DMS153 treated with DMSO at 0.1 percent for 48 hours (cell line): ENCODE data around the gene FAM237A.
A peak's percentile ranks its signal among the peaks of the same experiment; 100 is the strongest.

Source experiments
- DNase-seq: peaks from one replicate; lab custom pipeline; 2025; ENCODE audit not compliant: unreplicated experiment; lab: John Stamatoyannopoulos, UW

Gene FAM237A

DNA sequence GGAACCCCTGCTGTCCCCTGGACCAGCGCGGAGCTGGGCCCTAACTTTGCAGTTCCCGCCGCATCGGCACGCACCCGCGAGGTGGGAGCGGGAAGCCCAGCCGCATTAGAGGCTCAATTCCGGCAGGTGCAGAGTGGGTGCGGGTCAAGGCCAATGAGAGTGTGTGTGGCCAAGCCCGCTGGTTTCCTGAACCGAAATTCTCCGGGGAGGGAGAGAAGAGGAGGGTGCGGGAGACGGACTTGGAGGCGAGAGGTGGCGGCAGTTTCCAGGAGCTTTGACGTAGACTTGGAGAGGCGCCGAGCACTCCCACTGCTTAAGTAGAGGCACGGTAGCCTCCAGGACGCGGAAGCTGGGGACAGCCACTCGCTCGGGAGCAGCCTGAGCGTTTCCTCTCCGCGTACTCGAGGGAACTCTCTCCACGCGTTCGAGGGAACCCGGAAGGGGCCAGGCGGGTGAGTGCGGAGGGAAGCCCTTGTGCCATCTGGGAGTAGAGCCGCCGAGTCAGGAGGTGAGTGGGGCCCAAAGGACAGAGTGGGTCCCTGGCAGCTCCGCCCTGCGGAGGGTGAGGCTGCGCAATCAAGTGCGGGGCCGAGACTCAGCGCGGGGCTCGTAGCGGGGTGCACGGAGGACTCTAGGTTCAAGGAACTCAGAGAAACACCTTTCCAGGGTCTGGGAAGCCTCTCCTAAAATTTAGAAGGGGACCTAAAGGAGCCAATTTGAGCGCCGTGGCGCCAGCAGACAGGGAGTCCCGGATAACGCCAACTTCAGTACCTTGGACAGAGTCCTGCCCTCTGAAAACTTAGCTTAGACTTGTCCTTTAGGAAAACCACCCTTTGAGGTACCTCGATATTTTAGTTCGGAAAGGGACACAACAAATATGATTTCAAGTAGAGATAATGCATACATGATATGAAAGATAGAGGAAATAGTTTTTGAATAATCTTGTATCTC is at the start of gene FAM237A:
TSS of gene FAM237A (plus strand) at position 413 of the 951 bp plus-strand sequence. CDS start 1,750 bp downstream, outside the sequence.
- peak; percentile 26 for DNase-seq

DNA sequence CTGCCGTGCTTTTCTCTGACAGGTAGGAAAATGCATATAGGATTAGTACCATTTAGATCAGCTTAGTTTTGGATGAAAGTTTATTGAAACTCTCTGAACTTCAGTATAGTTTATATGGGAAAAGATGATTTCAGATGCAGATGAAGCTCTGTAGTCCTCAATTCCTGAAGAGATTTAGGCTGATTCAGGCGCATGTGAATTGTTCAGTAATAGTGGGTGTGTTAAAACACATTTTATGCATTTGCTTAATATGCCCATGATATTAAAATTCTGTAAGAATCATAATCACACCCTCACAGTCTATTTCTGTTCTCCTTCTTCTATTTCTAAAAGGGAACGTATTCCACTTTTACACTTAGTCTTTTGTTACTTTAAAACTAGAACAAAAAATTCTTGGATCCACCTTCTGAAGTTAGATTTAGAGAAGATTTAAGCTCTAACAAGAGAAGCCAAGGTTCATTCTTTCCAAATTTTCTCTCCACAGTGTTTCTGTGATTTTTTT is 44.5 kb upstream of the FAM237A start:
- DNase-seq = no peak

DNA sequence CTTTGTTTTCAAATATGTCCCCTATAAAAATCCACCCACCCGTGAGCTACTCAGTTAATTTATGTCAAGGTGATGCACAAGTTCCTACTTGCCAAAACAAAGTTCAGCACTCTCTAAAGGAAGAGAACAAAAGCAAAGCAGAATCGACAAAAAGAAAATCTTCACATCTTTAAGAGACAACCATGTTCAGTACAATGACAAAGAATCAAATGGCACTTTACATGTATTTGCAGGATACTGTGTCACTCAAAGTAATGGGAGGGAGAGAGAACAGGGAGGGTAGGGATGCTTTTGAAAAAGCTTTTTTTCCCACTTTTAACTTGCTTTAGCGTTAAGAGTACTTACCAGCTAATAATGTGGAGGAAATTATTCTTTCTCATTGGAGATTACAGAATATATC is 39.0 kb upstream of the FAM237A start:
- DNase-seq = no peak

DNA sequence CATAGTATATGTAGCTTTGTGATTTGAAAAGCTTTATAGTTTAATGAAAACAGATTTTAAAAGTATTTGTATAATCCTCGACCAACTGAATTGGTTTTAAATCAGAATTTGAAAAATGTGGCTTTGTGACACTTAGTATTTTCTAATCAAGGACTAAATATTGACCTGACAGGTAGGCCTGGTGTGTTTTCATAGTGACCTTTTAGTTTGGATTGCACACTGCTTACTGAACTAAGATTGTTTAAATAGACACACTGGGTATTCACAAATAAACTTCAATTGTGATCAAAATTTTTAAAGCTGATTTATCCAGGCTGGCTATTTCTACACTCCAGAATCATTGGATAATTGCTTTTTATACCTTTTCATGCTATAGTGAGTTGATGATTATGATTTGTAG is 31.8 kb upstream of the FAM237A start:
- DNase-seq = no peak

DNA sequence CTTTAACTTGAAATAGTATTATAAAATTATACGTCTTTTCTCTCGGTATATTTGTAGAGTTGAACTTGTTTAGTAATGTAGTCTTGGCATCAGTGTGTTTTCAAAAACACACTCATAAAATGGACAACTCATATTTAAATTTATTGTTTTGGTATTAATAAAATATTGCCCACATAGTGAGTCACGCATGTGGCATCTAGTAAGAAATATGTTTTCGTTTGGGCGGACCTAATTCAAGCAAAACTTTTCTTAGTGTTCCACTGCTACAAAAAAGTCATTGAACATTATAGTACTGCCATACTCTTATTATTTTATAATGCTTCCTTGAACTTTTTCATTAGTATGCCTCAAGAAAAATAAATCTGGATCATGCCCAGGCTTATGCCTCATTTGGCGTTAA is 31.1 kb upstream of the FAM237A start:
- no peak for DNase-seq

DNA sequence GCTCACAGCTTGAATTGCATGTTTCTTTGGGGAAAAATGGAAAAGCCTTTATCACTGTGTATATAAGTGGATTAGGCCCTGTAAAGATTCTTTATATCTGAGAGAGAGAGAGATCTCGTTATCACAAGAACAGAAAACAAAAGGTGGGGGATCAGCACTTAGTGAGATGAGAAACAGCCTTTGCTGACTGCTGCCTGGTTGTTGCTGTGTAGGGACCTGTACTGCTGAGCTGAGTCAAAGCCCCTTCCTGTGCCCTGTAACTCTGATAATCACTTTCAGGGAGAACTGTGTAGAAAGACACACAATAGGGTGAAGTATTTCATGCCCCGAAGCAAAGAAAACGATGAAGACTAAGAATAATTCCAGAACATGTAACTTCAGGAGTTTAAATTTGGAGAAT is 30.6 kb upstream of the FAM237A start:
- no peak for DNase-seq

DNA sequence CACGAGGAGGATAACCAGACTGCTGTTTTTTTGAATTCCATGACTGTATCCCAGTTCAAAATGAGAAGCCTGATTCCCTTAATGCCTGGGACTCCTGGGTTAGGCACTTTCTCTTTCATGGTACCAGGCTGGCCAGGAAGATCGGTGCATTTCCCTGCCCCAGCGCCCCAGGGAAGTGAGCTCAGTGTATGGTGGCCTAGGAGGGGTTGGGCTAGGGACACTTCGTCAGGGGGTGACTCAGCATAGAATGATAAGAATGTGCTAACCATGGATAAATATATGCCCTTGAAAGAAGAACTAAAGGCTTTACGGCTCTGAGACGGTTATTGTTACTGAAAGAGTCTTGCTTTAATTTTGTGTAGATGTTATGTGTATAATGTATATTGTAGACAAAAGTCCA is 27.5 kb upstream of the FAM237A start:
- no peak for DNase-seq

DNA sequence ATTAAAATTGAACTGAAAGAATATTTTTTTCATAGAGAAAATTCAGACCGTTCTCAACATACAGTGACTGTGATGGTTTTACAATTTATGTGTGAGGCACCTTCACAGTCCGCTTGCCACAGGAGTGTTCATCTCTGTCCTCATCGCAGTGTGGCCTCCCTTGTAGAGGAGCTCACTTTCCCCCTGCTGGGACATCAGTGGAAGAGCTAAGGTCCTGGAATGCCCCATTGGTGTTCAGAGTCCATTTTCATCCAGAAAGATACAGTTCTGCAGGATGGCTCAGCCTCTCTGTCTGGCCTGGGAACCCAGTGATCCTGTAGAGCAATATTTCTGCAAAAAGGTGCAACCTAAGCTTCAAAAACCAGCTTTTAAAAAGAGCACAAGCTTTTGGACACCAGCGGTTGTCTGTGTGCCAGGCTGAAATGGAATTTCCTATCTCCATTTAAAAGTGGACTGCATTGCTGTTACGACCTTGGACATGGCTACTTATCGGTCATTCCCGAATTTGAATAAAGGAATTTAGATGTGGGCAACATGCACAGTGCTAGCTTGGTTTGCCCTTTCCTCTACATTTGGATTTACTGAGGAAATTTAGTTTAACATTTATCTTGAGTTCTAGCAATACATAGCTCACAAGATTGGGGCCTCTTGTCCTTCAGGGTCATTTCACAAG is 26.7 kb upstream of the FAM237A start:
- DNase-seq = no peak

DNA sequence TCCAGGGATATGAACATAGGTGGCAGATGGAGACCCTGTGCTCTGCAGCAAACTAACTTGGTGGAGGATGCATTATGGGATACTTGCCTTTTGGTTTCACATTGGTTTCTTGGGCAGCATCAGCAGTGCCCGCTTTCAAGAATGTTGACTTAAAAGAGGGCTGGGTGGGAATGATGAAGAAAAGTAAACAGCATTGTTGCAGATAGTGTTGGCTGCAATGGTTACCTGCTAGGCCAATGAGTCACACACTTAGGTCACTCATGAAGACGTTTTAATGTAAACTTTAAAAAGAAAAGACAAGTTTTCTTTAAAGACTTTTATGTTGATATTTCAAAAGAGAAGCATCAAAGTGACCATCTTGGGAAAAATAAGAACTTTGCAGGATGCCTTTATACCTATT is 26.1 kb upstream of the FAM237A start:
- no peak for DNase-seq

DNA sequence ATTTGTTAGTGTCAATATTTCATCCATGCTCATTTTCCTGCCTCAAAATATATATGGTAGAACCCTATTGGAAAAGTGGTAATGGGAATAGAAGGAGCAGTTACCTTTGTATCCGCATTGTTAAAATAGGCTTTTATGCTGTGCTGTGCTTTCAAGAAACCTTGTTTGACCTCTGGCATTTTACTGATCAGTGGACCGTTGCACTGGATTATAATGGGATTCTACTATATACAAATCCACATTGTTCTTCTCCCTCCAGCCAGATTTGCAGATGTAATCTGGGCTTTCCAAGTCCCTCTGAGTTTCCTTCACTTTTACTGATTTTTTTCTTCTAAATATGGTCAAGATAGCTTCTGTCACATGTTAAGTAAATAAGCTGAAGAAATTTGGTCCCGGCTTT is 23.3 kb upstream of the FAM237A start:
- DNase-seq = no peak

DNA sequence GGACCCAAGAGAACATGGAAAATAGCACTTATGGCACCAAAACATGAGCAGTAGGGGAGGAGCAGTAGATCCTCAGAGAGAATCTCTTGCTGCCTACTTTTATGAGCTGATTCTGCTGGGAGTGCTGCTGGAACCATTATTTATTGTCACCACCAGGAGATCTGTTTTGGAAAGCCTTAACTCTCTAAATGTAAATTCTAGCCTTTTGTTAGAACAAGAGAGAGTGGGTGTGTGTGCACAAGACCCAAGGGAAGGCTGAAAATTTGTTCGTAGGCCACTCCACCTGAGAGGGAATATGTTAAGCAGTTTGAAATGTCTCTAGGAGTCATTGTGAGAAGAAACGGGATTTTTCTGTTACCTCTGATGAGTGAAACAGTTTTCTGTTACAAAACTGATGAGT is 16.2 kb upstream of the FAM237A start:
- DNase-seq = no peak

DNA sequence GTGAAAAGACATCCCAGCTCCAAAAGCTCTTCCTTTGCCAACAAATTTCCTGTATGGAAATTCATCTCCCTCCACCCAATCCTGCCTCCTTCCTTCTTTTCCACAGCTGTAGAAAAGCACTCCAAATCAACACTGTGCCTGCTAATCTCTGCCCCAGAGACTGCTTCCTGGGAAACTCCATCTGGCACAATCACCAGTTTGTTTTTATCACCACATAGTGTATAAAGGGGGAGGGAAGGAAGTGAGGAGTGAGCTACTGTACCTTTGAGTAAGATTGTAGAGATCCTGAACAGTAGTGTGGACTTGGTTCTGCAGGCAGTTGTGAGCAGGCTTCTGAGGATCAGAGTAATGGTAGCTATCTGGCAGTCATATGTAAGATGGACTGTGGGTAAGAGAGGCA is 14.7 kb upstream of the FAM237A start:
- DNase-seq = no peak

DNA sequence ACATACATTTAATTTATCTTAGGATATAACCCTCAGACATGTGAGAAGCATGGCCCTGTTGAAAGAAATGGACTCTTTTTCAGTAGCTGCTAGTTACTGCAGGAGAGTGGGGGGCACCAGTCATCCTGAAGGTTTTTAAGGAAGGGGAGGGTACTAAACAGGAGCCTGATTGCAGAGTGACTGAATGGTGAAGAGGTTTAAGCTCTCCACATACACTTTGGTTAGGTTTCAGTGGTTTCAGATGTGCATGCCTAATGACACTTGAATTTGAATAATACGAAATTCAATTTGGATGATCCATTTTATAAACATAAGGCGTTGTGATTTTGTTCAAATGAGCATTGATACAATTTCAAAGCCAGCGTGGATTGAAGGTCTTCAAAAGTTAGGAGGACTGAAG is 10.9 kb upstream of the FAM237A start:
- no peak for DNase-seq

DNA sequence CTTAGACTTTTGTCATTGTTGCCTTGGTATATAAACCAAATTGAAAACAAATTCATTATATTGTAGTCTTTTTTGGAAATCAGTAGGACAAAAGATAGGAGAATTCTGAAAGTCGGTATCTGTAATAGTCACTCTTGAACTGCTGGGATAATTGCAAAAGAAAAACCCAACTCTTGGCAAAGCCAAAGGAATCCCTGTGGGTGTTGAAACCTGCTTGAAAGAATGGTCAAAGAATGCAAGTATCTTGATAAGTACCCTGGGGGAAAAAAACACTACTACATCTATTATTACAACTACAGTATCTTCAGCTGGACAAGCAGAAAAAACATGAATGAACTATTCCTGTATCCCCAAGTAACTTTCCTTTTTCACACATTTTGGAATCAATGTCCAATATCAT is 7.3 kb upstream of the FAM237A start:
- DNase-seq = no peak

DNA sequence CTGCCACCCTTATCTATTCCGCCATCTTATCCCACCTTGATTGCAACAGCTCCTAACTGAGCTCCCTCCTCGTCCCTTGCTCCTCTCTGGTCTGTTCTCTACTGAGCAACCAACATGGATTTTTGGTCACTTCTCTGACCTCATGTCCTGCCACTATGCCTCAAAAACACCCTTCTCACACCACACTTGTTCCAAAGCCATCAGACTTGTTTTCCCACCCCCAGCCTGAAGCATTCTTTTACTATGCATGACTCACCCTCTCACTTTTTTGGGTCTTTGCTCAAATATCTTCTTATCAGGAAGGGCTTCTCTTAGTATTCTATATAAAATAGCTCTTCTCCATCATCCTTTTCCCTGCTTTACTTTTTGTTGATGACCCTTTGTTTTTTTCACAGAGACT is 2.7 kb upstream of the FAM237A start:
- no peak for DNase-seq

DNA sequence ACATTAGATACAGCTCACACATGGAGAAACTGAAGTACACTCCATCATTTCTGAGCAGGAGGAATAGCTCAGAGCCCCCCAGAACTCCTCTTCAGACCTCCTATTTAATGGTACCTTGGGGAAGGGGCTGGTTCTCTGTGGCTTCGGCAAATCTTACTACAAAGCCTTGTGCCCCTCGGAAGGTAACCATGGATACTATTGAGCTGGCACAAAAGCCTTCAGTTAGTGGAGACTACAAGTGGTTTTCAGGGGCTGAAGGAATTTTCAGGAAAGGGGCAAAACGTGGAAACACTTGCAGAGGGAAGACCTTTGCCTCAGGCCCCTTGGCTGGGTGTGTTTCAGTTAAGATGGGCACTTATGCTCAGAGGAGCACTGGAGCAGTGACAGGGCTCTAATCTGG is 1.1 kb upstream of the FAM237A start:
- no peak for DNase-seq

DNA sequence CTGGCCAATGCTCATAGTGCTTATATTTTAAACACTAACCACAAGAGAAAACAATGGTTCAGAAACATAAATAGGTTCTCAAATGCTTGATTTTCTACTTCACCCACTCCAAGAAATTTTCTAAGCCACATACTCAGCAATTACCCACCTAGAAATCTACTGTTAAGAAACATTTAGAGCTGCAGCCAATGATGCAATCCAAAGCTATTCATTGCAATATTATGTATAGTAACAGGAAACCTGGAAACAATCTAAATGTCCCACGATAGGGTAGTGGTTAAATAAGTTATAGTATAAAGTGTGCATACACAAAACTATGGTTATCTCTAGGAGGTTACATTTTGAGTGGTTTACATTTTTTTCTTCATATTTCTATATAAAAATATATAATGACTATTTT is 5.7 kb downstream of the FAM237A start:
- DNase-seq = no peak

DNA sequence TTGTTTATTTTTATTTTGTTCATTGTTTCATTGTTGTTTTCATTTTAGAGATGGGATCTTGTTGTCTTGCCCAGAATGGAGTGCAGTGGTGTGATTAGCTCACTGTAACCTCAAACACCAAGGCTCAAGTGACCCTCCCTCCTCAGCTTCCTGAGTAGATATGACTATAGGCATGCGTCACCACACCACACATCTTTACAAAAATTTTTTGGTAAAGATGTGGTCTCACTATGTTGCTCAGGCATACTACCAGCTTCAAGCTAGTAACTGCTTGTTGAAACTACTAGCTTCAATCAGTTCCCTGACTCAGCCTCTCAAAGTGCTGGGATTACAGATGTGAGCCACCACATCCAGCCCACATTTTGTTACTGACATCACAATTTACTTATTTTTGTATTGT is 14.8 kb downstream of the FAM237A start:
- DNase-seq = no peak

DNA sequence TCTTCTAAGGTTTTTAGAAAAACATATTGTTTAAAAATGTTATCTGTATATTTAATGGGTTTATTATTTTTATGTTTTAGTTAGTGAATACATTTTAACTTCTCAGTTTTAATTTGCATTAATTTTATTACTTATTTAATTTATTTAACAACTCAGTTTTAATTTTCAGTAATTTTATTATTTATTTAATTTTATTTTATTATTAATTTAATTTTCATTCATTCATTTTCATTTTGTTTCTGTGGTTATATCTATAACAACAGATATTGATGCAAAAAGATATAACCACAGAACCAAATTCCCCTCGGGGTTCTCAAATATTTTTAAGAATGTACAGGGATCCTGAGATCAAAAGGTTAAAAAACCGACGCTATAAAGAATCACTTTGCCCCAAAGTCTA is 23.0 kb downstream of the FAM237A start:
- DNase-seq = no peak

DNA sequence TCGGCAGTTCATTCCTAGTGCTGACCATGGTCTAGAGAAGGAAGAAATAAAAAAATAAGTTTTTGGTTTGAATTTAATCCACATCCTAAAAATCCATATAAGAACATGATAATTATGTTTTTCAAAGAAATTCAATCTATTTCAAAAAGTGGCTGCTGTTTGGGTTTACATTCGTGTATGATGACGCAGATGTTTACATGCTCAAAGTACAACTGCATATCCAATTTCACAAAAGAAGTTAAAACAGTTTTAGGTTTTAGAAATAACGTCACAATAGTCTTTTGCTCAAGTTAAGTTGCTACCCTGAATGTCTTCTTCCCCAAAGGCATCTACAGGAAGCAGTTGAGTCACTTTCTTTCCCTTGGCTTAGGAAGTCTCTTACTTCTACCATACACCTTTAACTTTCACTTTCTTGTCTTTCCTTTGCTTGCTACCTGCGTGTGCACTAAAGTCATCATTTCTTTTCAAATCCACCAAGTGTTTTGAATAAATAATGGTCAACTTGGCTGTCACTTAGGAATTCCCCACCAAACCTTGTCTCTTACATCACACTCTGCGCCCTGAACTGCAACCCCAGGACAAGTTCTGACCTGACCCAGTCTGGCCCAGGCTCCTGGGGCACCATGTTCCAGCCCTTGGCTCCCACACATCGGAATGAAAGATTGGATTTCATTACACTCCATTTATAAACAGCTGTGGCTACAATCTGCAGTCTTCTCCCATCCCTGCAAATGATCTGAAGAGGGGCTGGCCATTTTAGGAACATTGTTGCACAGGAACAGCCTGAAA is 28.4 kb downstream of the FAM237A start:
- no peak for DNase-seq

DNA sequence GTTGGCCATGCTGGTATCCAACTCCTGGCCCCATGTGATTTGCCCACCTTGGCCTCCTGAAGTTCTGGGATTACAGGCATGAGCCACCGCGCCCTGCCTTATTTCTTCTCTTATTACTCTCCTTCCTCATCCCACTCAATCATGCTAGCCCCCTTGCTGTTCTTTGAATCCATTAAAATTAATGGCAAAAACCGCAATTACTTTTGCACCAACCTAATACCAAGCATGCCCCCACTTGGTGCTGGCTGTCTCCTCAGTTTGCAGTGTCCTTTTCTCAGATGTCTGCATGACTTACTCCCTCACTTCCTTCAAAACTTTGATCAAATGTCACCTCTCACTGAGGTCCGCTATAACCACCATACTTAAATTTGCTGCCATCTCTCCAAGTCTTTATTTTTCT is 41.3 kb downstream of the FAM237A start:
- no peak for DNase-seq
